ENCODE results near the gene UBQLN4. TPM values are rescaled to one million over a fixed set of nuclear protein-coding genes. Genes with fewer than 3 reads are reported as not detected.
"Not testable (repeated sequence)": the region's sequence is repeated elsewhere in the genome, so short reads cannot be mapped to it uniquely, and the experiment has no call there.

UBQLN4 gene
- total RNA-seq, 1 experiment from 2014 or later = 43.9 TPM

- no peak for DNase-seq (ENCODE audit: low read depth)
These were observed 8.6 kb upstream of the UBQLN4 start for GRCh38 chr1:156062189-156062588.

- no peak for DNase-seq (ENCODE audit: low read depth)
These were observed 7.5 kb upstream of the UBQLN4 start, which contains the start of gene RAB25 for GRCh38 chr1:156060937-156061636. RAB25 (plus strand) TSS chr1:156061160; CDS start chr1:156061401, 241 bp downstream.

- no peak for DNase-seq (ENCODE audit: low read depth)
These were observed 2.8 kb upstream of the UBQLN4 start for GRCh38 chr1:156056326-156056849.

- no peak for DNase-seq (ENCODE audit: low read depth)
These were observed 1.9 kb upstream of the UBQLN4 start for GRCh38 chr1:156055281-156056048.

GRCh38 chr1:156054500-156055280, 1.1 kb upstream of the UBQLN4 start, which contains the start of gene LAMTOR2:
LAMTOR2 (plus strand) TSS chr1:156054782; CDS start chr1:156054890, 108 bp downstream.
- peak; percentile 97 for DNase-seq (ENCODE audit: low read depth)

- peak; percentile 69 for DNase-seq (ENCODE audit: low read depth)
These were observed 483 bp downstream of the UBQLN4 start for GRCh38 chr1:156052862-156053767.

- DNase-seq (ENCODE audit: low read depth) = no peak
These were observed 2.4 kb downstream of the UBQLN4 start for GRCh38 chr1:156051011-156051725.

GRCh38 chr1:156050376-156050775, 3.2 kb downstream of the UBQLN4 start:
- DNase-seq (ENCODE audit: low read depth) = no peak

- DNase-seq (ENCODE audit: low read depth) = no peak
These were observed 4.8 kb downstream of the UBQLN4 start for GRCh38 chr1:156048663-156049258.

GRCh38 chr1:156045076-156045475, 8.5 kb downstream of the UBQLN4 start:
- DNase-seq (ENCODE audit: low read depth) = no peak

- no peak for DNase-seq (ENCODE audit: low read depth)
These were observed 10.8 kb downstream of the UBQLN4 start for GRCh38 chr1:156042828-156043227.

GRCh38 chr1:156034991-156035390, 18.6 kb downstream of the UBQLN4 start:
- not testable (repeated sequence) for DNase-seq (ENCODE audit: low read depth)

GRCh38 chr1:156033011-156033410, 20.6 kb downstream of the UBQLN4 start:
- DNase-seq (ENCODE audit: low read depth) = no peak

GRCh38 chr1:156026588-156026987, 27.0 kb downstream of the UBQLN4 start:
- DNase-seq (ENCODE audit: low read depth) = no peak

GRCh38 chr1:156025876-156026275, 27.7 kb downstream of the UBQLN4 start:
- DNase-seq (ENCODE audit: low read depth) = peak; percentile 18

- DNase-seq (ENCODE audit: low read depth) = no peak
These were observed 28.8 kb downstream of the UBQLN4 start for GRCh38 chr1:156024801-156025200.

- DNase-seq (ENCODE audit: low read depth) = no peak
These were observed 31.6 kb downstream of the UBQLN4 start for GRCh38 chr1:156021954-156022353.

GRCh38 chr1:156021093-156021428, 32.5 kb downstream of the UBQLN4 start:
- DNase-seq (ENCODE audit: low read depth) = no peak

- peak; percentile 91 for DNase-seq (ENCODE audit: low read depth)
These were observed 33.1 kb downstream of the UBQLN4 start, which contains the start of gene SSR2 for GRCh38 chr1:156020293-156021092. SSR2 (minus strand) TSS chr1:156020951; CDS start chr1:156020167, 784 bp downstream.
